ENCODE results near the gene USP1. TPM values are rescaled to one million over a fixed set of nuclear protein-coding genes. Genes with fewer than 3 reads are reported as not detected.

The USP1 gene
- total RNA-seq, 4 donors from 2014 or later: 14.6 to 31.3 (median 24.7) TPM

DNA sequence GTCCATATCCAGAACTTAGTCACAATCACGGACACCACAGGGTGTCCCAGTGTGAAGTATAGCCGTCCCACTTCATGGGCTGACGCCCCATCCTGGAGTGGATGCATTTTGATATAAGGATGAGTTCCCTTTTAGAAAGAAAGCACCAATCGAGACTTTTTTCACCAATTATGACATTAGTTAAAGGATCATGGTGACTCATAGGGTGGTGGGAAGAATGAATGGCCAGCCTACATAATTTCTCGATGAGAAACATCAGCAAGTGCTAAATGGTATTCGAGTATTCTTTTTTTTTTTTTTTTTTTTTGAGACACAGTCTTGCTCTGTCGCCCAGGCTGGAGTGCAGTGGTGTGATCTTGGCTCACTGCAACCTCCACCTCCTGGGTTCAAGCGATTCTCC lies 38.5 kb upstream of the USP1 start:
- 67 to 68% methylated on average over 8 of the region's 8 CpGs for WGBS, 2 donors

DNA sequence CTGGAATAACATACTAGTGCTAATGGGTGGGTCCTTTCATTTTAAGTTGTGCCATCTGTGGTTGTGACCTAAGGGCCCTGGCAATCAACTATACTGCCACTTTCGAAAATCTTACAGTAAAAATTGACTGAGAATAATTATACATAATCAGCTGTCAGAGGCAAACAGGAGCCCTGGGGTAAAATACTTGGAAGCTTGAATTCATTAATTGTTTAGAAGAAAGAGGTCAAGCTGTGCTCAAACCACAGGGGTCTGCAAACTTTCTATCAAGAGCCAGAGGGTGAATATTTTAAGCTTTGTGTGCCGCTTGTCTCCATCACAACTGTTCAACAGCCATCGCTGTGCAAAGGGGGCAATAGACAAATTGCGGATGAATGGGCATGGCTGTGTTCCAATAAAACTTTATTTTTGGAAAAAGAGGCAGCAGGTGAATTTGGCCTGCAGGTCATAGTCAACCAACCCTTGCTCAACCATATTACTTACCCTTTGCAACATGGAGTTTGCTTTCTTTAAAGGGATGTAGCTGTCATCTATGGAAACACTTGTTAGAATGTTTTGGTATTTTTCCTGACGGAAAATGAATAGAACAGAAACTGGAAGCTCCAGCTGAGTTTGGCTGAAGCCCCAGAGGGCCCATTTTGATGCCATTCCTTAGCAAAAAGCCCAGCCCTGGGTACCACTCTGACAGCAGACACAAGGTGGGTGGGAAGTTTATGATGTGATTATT lies 35.7 kb upstream of the USP1 start:
- no peaks in the 10 kb centered on the region for H3K36me3 ChIP-seq
- DNase-seq: no peak
- WGBS, 2 donors: 66 to 76% methylated on average over 5 of the region's 5 CpGs
- no peak for TF ChIP-seq POLR2A (IDR thresholded peaks at IDR 0.05)
- TF ChIP-seq, protein P1, sequence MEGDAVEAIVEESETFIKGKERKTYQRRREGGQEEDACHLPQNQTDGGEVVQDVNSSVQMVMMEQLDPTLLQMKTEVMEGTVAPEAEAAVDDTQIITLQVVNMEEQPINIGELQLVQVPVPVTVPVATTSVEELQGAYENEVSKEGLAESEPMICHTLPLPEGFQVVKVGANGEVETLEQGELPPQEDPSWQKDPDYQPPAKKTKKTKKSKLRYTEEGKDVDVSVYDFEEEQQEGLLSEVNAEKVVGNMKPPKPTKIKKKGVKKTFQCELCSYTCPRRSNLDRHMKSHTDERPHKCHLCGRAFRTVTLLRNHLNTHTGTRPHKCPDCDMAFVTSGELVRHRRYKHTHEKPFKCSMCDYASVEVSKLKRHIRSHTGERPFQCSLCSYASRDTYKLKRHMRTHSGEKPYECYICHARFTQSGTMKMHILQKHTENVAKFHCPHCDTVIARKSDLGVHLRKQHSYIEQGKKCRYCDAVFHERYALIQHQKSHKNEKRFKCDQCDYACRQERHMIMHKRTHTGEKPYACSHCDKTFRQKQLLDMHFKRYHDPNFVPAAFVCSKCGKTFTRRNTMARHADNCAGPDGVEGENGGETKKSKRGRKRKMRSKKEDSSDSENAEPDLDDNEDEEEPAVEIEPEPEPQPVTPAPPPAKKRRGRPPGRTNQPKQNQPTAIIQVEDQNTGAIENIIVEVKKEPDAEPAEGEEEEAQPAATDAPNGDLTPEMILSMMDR (IDR thresholded peaks at IDR 0.05): no peak
- H3K27ac ChIP-seq: no peak overlapping the region
- no peaks in the 10 kb centered on the region for H3K9me3 ChIP-seq
- intact Hi-C loops (cut with DNase I): no loop called here
- H3K27me3 ChIP-seq: no peaks in the 10 kb centered on the region
- H3K4me3 ChIP-seq: no peak overlapping the region
- H3K4me1 ChIP-seq: no peaks in the 10 kb centered on the region

More for the DNA sequence above, 38.5 kb upstream of the USP1 start:
- intact Hi-C loops (cut with DNase I): no loop called here
- no peak for DNase-seq
- H3K4me3 ChIP-seq: no peak overlapping the region
- H3K36me3 ChIP-seq: no peaks in the 10 kb centered on the region
- no peaks in the 10 kb centered on the region for H3K27me3 ChIP-seq
- no peaks in the 10 kb centered on the region for H3K9me3 ChIP-seq
- no peaks in the 10 kb centered on the region for H3K4me1 ChIP-seq
- H3K27ac ChIP-seq: no peak overlapping the region
- TF ChIP-seq, protein P1 (IDR thresholded peaks at IDR 0.05): no peak
- TF ChIP-seq POLR2A (IDR thresholded peaks at IDR 0.05): no peak

DNA sequence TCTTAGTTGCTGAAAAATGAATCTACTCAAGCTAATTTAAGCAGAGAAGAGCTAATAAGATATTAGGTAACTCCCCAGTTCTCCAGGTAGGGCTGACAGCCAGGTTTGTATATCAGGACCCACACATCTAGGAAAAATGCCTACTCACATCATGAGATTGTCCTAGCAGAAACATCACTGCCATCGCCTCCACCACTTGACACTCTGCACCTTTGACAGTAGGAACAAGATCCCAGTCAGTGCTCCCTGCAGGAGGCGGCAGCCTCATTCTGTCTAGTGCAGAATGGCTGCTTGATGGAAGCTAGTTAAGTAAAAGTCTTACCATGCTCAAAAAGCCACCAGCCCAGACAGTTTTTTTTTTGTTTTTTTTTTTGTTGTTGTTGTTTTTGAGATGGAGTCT lies 31.6 kb upstream of the USP1 start:
- Histone ChIP-seq H3K9me3 (no peaks in the 10 kb centered on the region), H3K27me3 (no peaks in the 10 kb centered on the region), H3K4me1 (no peaks in the 10 kb centered on the region), H3K4me3 (no peak overlapping the region), H3K27ac (no peak overlapping the region), H3K36me3 (no peaks in the 10 kb centered on the region)
- no peak for DNase-seq
- intact Hi-C loops (cut with DNase I): no loop called here
- TF ChIP-seq POLR2A (IDR thresholded peaks at IDR 0.05): no peak
- TF ChIP-seq, protein P1 (IDR thresholded peaks at IDR 0.05): no peak
- WGBS, 2 donors: 90 to 100% methylated on average over 2 of the region's 2 CpGs

DNA sequence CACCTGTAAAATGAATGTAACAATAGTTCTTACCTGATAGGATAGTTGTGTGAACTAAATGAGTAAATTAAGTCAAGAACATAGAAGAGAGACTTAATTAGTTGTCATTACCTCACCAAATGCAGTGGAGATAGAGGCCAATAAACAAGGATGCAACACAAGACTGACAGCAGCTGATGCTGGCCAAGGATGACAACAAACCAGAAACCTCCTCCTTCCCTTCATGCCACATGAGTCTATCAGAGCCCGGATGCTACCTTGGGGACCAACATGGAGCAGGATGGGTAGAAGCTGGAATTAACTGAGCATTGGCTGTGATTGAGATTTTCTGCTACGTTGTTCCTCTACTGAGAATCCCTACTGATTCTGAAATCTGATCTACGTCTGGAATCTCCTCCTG lies 30.3 kb upstream of the USP1 start:
- 60 to 88% methylated on average over 3 of the region's 3 CpGs for WGBS, 2 donors
- H3K4me3 ChIP-seq: no peak overlapping the region
- TF ChIP-seq POLR2A (IDR thresholded peaks at IDR 0.05): no peak
- TF ChIP-seq, protein P1 (IDR thresholded peaks at IDR 0.05): no peak
- H3K36me3 ChIP-seq: no peaks in the 10 kb centered on the region
- H3K27ac ChIP-seq: no peak overlapping the region
- H3K27me3 ChIP-seq: no peaks in the 10 kb centered on the region
- H3K4me1 ChIP-seq: no peaks in the 10 kb centered on the region
- intact Hi-C loops (cut with DNase I): loop anchor here (2.0 kb wide), 1 partner anchor 232 kb away; no protein-coding TSS in a partner anchor
- H3K9me3 ChIP-seq: no peaks in the 10 kb centered on the region
- no peak for DNase-seq

DNA sequence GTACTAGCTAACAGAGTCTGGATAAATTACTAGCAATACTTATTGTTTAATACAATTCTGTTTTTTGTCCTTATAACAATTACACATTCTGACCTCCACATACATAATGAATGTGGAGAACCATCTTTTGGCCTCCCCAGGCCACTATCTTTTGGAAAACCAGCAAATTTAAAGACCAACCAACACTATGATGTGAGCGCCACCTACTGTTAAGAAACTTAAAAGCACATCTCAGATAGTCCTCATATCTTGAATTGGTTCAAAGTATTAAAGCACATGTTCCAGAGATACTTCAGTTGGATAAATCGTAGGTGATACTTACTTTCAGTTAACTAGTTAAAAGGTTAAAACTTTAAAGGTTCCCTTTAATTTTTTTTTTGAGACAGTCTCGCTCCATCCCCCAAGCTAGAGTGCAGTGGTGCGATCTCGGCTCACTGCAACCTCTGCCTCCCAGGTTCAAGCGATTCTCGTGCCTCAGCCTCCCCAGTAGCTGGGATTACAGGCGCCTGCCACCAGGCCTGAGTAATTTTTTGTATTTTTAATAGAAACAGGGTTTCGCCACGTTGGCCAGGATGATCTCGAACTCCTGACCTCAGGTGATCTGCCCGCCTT lies 29.3 kb upstream of the USP1 start:
- WGBS, 2 donors: 65 to 70% methylated on average over 11 to 12 of the region's 12 CpGs
- H3K27ac ChIP-seq: no peak overlapping the region
- intact Hi-C loops (cut with DNase I): loop anchor here (2.0 kb wide), 1 partner anchor 233 kb away; no protein-coding TSS in a partner anchor
- H3K9me3 ChIP-seq: no peaks in the 10 kb centered on the region
- no peak for DNase-seq
- no peak for TF ChIP-seq POLR2A (IDR thresholded peaks at IDR 0.05)
- TF ChIP-seq, protein P1 (IDR thresholded peaks at IDR 0.05): peak; percentile 48 to 80 (median 66)
- no peaks in the 10 kb centered on the region for H3K4me1 ChIP-seq
- H3K36me3 ChIP-seq: no peaks in the 10 kb centered on the region
- no peaks in the 10 kb centered on the region for H3K27me3 ChIP-seq
- H3K4me3 ChIP-seq: no peak overlapping the region
